GM21723 (cell line): ENCODE measurements around the gene DDA1.
"Not testable (repeated sequence)": the region's sequence is repeated elsewhere in the genome, so short reads cannot be mapped to it uniquely, and the experiment has no call there.

Experiments
- ATAC-seq: cut with Tn5 transposase; IDR thresholded peaks from one replicate; pipeline ENCODE4 v1.9.1; 2021; ENCODE audit warnings: mild to moderate bottlenecking, moderate library complexity; ENCODE audit not compliant: unreplicated experiment

Gene DDA1

DNA sequence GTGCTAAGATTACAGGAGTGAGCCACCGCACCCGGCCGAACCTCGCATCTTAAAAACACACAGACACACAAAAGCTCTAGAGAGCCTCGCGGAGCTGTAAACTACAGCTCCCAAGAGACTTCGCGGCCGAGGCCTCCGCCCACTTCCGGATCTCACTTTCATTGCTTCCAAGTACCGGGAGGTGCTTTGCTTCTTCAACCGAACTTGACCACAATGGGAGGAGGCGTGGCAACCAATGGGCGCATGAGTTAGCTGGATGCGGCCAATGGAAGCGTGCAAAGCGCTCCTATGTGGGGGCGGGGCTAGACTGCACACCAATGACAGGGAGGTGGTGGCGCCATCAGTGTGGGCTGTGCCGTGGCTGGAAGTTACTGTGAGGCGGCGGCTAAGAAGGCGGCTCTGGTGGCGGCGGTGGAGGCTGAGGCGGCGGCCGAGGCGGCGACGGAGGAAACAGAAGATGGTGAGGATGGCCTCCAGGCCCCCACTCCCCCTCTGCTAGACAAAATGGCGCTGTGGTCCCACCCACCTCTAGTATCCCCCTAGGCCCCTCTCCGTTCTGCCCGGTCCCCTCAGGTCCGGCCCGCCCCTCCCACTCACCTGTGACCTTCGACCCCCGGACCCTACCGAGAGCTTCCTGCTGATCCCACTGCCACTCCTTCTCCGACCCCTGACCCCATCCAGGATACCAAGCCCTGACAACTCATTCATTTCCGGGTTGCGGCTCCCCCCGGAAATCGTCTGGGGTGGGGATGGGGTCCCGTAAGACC, at the start of gene DDA1:
DDA1 (plus strand) TSS at position 366 of the 767 bp plus-strand sequence; CDS start at position 458, 92 bp downstream.
- peak; percentile 52 for ATAC-seq

DNA sequence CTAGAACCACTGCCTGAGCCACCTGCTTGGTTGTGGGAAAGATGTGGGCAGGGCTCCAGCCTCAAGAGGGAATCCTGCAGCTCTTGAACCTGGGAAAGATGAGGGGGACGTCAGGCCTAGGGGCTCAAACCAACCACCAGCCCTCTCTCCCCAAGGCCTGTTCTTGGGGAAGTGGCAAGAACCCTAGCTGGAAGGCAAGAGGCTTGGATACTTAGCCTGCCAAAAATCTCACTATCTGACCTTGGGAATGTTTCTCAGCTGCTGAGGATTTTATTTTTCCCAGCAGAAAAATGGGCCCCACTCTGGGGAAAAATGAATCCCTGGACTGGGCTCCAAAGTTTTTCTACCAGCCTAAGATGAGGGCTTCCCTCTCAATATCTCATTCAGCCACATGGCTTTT, 49.4 kb upstream of the DDA1 start:
- no peak for ATAC-seq

DNA sequence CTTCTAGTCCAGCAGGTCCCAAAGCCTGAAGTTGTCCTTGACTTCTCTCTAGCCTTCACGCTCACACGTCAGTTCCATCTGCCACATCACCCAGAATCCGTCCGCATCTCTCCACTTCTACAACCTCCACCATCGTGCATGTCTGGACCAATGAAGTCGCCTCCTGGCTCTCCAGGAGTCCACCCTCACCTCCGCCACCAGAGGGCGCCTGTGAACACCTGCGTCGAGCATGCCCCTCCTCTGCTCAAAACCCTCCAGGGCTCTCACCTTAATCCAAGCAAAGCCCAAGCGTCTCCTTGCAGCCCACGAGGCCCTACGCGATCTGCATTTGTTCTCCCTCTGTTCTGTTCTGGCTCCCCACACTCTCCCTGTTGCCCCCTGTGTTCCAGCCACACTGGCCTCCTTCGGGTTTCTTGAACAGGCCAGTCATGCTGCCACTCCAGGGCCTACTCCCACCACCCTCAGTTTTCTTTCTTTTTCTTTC, 48.5 kb upstream of the DDA1 start:
- ATAC-seq, result peak; percentile 82

DNA sequence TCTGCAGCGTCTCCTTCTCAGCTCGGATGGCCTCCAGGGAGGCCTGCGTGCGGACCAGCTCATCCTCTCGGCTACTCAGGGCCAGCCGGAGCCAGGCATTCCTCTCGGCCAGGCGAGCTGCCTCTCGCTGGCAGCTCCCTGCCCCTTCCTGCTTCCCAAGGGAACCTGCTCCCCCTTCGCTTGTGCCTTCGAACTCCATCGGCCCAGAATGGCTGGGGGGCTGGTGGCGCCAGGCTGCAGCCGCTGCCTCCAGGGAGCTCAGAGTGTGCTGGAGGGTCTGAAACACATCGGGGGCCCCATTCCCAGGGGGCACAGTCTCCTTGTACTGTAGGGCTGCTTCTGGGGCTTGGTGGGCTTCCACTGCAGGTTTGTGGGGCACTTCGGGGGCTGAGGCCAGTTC, 46.8 kb upstream of the DDA1 start:
- no peak for ATAC-seq

DNA sequence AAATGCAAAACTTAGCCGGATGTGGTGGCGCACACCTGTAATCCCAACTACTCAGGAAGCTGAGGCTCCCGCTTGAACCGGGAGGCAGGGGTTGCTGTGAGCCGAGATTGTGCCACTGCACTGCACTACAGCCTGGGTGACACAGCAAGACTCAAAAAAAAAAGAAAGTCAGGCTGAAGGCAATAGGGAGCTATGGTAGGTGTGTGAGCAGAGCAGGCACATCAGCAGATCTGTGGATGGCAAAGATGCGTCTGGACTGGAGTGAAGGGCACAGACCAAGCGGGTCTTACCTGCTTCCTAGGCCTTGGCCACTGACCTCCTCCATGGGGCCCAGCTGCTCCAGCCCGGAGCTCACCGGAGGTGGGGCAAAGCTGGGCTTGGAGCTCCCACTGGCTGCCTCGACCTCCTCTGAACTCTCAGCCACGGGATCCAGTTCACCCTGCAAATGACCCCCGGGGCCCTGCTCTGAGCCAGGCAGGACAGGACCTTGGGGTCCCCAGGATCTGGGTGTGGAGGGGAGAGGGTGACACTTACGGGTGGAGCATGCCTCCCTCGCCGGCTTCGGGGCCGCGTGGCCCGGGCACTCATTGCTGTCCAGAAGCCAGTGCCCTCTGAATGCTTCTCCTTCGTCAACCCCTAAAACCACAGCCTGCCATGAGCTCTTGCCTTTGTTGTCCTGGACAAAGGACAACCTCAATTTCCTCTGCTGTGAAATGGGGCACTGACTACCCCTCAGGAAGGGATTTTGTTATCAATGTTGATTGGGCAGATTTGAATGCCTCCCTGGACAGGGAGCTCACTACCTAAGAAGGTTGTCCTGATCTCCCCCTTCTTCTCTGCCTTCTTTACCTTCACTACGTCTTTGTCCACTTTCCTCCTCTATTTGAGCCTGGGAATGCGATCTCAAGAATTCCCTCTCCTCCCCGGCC, 45.4 kb upstream of the DDA1 start:
- ATAC-seq, result no peak

DNA sequence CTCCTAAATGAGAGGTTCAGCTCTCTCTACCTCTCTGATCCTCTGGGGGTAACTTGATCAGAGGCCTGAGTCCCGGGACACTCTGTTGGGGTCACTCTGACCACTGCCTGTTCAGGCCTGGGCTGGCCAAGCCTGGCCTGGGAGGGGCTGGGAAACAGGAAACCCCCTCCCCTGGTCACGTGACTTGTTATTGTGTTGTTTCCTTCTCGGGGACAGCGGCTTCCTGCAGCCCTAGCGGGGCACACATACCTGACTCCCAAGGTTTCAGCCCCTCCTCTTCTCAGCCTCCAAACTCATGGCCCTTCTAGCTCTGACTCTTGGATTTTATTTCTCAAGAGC, 44.8 kb upstream of the DDA1 start, which contains the start of gene USHBP1:
USHBP1 (minus strand) TSS at position 105 of the 339 bp plus-strand sequence. CDS start 446 bp downstream, outside the sequence.
- ATAC-seq, result no peak

DNA sequence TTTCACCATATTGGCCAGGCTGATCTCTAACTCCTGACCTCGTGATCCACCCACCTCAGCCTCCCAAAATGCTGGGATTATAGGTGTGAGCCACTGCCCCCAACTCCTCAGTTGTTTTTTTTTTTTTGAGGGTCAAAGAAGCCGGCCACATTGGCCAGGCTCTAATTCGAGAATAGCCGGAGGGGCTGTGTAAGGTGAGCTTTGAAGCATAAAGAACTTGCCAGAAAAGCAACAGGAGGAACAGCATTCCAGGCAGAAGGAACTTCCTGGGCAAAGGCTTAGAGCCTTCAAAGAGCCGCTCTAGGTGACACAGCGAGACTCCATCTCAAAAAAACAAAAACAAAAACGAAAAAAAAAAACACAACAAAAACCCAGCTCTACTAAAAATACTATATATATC, 43.3 kb upstream of the DDA1 start:
- ATAC-seq, result no peak

DNA sequence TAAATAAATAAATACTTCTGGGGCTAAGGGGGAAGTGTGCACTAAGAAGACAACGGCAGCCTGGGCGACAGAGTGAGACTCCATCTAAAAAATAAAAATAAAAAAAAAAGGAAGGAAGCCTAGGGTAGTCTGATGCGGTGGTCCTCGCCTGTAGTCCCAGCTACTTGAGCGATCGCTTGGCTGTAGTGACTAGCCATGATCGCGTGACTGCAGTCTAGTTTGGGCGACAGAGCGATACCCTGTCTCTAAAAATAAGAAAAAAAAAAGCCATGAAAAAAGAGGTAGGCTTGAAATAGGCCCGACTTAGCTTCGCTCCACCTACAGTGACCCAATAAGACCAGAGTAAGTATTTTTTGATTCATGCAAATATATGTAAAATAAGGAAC, 42.8 kb upstream of the DDA1 start:
- peak; percentile 17 for ATAC-seq

DNA sequence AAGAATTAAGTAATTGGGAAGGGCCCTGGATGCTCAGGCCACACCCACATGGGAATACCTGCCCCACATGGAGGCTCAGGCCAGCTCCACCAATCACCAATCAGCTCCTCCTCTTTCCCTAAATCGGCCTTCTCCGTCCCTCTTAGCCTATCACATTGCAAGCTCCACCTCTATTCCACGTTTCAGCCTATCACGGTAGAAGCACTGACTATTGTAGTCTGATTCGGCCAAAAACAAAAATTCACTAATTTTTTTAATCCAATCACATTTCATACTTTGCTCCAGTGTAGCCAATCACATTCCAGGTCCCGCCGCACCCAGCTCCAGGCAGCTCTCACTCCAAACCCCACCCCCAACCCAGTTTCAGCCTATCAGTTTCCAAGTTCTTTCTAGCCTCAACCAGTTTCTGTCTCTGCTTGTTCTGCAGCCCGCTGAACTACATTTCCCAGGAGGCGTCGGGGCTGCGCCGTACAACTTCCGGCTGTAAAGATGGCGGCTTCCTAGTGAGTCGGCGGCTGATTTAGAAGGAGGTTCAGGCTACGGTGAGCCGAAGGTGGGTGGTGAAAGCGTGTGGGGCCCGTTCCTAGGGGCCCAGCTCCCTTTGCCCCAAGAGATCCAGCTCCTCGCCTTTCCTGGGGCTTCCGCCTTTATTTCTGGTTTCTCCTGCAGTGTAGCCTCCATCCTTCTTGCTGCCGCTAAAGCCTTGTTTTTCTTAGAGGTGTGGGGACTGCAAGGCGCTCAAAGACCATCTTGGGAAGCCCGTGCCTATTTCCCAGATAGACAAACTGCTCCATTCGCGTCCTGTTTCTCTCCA, 42.2 kb upstream of the DDA1 start, which contains the start of gene BABAM1:
BABAM1 (plus strand) TSS at position 469 of the 814 bp plus-strand sequence. CDS start 1,364 bp downstream, outside the sequence.
- ATAC-seq, result peak; percentile 86

DNA sequence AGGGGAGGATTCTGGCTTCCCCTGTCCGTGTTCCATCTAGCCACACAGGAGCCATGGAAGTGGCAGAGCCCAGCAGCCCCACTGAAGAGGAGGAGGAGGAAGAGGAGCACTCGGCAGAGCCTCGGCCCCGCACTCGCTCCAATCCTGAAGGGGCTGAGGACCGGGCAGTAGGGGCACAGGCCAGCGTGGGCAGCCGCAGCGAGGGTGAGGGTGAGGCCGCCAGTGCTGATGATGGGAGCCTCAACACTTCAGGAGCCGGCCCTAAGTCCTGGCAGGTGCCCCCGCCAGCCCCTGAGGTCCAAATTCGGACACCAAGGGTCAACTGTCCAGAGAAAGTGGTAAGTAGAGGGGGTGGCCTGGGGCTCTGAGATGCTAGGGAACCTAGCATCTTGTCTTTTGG, 40.6 kb upstream of the DDA1 start:
- ATAC-seq, result no peak

DNA sequence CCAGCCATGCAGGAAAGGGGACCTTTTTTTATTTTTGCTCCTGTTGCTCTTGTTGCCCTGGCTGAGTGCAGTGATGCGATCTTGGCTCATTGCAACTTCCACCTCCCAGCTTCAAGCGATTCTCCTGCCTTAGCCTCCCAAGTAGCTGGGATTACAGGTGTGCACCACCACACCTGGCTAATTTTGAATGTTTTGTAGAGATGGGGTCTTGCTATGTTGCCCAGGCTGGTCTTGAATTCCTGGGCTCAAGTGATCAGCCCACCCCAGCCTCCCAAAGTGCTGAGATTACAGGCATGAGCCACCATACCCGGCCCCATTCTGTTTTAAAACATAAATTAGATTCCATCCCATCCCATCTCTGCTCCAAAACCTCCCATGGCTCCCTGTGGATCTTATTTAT, 34.5 kb upstream of the DDA1 start:
- ATAC-seq, result not testable (repeated sequence)

DNA sequence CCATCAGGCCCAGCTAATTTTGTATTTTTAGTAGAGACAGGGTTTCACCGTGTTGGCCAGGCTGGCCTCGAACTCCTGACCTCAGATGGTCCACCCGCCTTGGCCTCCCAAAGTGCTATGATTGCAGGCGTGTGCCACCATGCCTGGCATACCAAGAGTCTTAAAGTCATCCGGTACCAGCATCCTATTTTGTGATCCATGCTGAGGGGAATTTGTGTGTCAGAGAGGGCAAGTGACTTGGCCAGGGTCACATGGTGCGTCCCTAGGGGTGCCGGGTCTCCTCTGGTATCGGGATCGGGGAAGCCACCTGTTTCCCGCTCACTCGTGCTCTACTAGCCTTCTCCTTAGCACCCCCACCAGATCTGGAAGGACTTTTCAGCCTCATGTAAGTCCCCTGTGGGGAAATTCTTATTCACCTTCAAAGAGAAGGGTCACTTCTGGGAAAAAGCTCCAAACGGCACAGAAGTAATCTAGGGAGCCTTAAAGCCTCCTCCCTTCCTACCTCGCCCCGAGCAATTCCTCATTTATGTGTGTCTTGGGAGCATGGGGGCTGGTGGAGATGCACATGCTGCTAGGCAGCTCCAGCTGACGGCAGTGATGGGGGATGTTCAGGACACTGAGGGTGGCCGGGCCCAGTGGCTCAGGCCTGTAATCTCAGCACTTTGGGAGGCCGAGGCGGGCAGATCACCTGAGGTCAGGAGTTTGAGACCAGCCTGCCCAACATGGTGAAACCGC, 33.8 kb upstream of the DDA1 start:
- no peak for ATAC-seq

DNA sequence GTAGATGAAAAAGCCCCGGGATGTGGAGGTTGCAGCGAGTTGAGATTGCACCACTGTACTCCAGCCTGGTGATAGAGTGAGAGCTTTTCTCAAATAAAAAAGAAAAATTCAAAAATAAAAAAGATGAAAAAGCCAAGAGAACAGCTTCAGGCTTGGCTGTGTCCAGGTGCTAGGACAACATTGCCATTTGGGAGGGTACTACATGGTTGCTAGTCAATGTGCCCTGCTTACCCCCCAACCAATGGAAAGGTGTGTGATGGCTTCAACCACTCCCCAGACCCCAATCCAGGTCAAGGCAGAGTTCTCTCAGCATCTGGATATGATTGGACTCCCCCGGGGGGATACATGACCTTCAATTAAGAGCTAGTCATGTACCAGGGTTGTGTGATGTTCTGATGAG, 29.9 kb upstream of the DDA1 start:
- no peak for ATAC-seq

DNA sequence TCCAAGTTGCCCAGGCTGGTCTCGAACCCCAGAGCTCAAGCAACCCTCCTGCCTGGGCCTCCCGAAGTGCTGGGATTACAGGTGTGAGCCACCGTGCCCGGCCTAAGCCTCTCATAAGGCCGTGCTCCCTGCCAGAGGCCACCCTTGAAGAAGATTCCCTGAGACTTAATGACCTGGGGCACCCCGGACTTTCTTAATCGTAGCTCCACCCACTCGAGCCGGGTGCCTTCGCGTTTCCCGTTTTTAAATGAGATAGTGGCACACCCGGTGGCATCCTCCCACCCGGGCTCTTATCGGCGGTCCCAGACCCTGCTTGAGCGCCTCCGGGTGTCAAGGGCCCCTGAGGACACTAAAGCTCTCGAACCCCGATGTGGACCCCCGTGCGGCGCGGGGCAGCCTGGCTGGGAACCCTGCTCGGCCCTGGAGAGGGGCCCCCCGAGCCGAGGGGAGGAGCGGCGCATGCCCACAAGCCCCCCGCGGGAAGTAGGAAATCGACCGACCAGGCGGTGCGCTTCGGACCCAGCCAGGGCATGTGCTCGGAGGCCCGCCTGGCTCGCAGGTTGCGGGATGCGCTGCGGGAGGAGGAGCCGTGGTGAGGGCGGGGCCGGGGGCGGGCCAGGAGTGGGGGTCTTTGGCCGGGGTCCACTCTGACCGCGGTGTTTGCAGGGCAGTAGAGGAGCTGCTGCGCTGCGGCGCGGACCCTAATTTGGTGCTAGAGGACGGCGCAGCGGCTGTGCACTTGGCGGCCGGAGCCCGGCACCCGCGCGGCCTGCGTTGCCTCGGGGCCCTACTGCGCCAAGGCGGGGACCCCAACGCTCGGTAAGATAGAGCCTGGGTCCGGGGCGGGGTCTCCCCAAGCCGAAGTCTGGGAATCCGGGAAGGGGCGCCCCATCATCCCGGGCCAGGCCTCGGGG, 27.7 kb upstream of the DDA1 start, which contains the start of gene ANKLE1:
ANKLE1 (plus strand) TSS at position 511 of the 914 bp plus-strand sequence; CDS start at position 531, 20 bp downstream.
- peak; percentile 45 for ATAC-seq

DNA sequence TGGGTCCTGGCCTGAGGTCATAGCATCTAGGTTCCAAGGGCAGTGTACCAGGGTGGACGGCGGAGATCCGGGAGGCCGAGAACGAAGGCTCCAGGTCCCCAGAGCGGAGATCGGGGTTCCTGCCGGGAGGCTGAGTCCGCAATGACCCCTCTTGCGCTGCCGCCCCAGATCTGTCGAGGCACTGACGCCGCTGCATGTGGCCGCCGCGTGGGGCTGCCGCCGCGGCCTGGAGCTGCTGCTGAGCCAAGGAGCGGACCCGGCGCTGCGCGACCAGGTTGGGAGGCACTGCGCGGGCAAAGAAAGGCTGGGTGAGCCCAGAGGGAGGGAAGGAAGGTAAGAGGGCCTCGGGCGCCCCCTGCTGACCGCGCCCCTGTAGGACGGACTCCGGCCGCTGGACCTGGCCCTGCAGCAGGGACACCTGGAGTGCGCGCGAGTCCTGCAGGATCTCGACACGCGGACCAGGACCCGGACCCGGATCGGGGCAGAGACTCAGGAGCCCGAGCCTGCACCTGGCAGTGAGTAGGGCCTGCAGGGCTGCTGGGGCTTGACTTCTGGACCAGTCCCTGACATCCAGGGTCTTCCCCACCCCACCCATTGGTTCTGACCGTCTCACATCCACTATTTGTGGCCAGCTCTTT, 26.8 kb upstream of the DDA1 start:
- peak; percentile 73 for ATAC-seq

DNA sequence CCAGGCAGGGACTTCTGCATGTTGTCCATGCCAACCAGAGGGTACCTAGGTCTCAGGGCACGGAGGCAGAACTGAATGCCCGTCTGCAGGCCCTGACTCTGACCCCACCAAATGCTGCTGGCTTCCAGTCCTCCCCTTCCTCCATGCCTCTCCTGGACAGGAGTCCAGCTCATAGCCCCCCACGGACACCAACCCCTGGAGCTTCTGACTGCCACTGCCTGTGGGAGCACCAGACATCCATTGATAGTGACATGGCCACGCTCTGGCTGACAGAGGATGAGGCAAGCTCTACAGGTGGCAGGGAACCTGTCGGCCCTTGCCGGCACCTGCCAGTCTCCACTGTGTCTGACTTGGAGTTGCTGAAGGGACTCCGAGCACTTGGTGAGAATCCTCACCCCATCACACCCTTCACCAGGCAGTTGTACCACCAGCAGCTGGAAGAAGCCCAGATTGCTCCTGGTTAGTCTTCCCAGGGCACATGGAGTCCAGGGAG, 25.8 kb upstream of the DDA1 start:
- ATAC-seq, result no peak

DNA sequence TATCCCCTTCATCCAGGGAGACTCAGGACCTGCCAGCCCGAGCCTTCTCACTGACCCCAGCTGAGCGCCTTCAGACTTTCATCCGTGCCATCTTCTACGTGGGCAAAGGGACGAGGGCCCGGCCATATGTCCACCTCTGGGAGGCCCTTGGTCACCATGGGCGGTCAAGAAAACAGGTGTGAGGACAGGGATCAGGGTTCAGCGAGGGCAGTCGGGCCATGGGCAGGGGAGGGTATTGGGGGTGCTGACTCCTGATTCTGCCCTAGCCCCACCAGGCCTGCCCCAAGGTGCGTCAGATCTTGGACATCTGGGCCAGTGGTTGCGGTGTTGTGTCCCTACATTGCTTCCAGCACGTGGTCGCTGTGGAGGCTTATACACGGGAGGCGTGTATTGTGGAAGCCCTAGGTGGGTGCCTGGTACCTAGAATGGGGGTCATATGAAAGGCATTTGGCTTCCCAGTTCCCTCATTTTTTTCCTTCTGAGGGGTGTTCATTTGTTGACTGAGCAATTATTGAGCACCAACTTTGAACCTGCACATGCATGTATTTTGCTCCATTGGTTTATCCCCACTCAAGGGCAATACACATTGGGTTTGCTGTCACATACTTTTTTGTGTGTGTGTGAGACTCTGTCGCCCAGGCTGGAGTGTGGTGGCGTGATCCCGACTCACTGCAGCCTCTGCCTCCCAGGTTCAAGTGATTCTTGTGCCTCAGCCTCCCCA, 23.8 kb upstream of the DDA1 start:
- ATAC-seq, result no peak

DNA sequence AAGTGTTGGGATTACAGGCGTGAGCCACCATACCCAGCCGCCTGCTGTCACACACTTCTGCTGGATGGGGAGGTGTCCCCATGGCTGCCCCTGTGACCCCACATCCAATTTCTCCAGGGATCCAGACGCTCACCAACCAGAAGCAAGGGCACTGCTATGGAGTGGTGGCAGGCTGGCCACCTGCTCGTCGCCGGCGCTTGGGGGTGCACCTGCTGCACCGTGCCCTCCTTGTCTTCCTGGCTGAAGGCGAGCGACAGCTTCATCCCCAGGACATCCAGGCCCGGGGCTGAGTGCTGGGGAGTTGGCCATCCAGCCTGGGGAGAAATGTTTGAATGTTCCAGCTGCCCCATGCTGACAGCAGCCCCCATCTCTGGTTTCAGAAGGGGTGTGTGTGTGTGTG, 23.1 kb upstream of the DDA1 start:
- ATAC-seq, result no peak
